Right lung (tissue), 10 donors: Measurements from ENCODE around the gene SDS. TPM values are rescaled to one million over a fixed set of nuclear protein-coding genes. Genes with fewer than 3 reads are reported as not detected.
A peak's percentile ranks its signal among the peaks of the same experiment; 100 is the strongest.

Experiments used
- DNase-seq, 2 donors: peaks; one replicate each; pipeline ENCODE4 v3.0.0-alpha.2; 2013
- long read RNA-seq, 8 donors: transcript quantifications; one replicate each; lab custom pipeline, GENCODE V29; 2026
- polyA plus RNA-seq, 5 donors: library from polyadenylated mRNA; unstranded; fragments of 120-200 nt; gene quantifications; one replicate each; pipeline versions ENCODE4 v1.2.1 to v1.2.3, GENCODE V29; 2013; ENCODE audit warnings: inconsistent platforms in 1 of 5, low replicate concordance in 1 of 5; ENCODE audit not compliant: insufficient read length in 5 of 5, insufficient read depth in 1 of 5

The SDS gene
- polyA plus RNA-seq, result under 1 TPM in 4 of 5 donors, not detected in 1; 0.17 to 0.40 (median 0.28) TPM
- long read RNA-seq, donor 1, partial matches to known transcripts, result 9 of 16 reads
- long read RNA-seq, donor 1, other reads (novel, unspliced or antisense), result 7 of 16 reads
- long read RNA-seq, donor 2, result 0 reads
- long read RNA-seq, donor 3, partial matches to known transcripts, result 7 of 7 reads
- long read RNA-seq, donor 3, other reads (novel, unspliced or antisense), result 0 of 7 reads
- long read RNA-seq, donor 4, result 0 reads
- long read RNA-seq, donor 5, result 0 reads
- long read RNA-seq, donor 6, result 0 reads
- long read RNA-seq, donor 7, result 0 reads
- long read RNA-seq, donor 8, result 0 reads

GRCh38 chr12:113403435-113404415, at the start of gene SDS:
SDS (minus strand) TSS chr12:113403887; CDS start chr12:113399708, 4,179 bp downstream.
- DNase-seq, result peak; percentile 84

GRCh38 chr12:113453330-113453729, 49.6 kb upstream of the SDS start:
- no peak for DNase-seq

- no peak for DNase-seq
These were observed 48.8 kb upstream of the SDS start for GRCh38 chr12:113452458-113452857.

- no peak for DNase-seq
These were observed 46.2 kb upstream of the SDS start for GRCh38 chr12:113449839-113450238.

- DNase-seq, result no peak
These were observed 45.6 kb upstream of the SDS start for GRCh38 chr12:113449299-113449698.

GRCh38 chr12:113448873-113449272, 45.2 kb upstream of the SDS start:
- no peak for DNase-seq

GRCh38 chr12:113445544-113446171, 42.0 kb upstream of the SDS start:
- no peak for DNase-seq

- DNase-seq, result no peak
These were observed 39.4 kb upstream of the SDS start for GRCh38 chr12:113443030-113443539.

- DNase-seq, result no peak
These were observed 37.5 kb upstream of the SDS start for GRCh38 chr12:113440947-113441782.

GRCh38 chr12:113440336-113440735, 36.6 kb upstream of the SDS start:
- DNase-seq, result no peak

GRCh38 chr12:113439606-113440030, 35.9 kb upstream of the SDS start:
- DNase-seq, result no peak

GRCh38 chr12:113439301-113439597, 35.6 kb upstream of the SDS start:
- DNase-seq, result no peak

GRCh38 chr12:113438523-113439300, 35.0 kb upstream of the SDS start:
- no peak for DNase-seq

- no peak for DNase-seq
These were observed 34.0 kb upstream of the SDS start for GRCh38 chr12:113437729-113438100.

GRCh38 chr12:113436993-113437728, 33.5 kb upstream of the SDS start:
- DNase-seq, result no peak

- DNase-seq, result no peak
These were observed 32.9 kb upstream of the SDS start for GRCh38 chr12:113436586-113436985.

GRCh38 chr12:113435367-113435766, 31.7 kb upstream of the SDS start:
- no peak for DNase-seq

GRCh38 chr12:113432986-113433385, 29.3 kb upstream of the SDS start:
- DNase-seq, result no peak

- DNase-seq, result no peak
These were observed 24.8 kb upstream of the SDS start for GRCh38 chr12:113428482-113428881.

- DNase-seq, result no peak
These were observed 24.2 kb upstream of the SDS start for GRCh38 chr12:113427882-113428281.
